ENCODE data around the gene CHPF.

CHPF gene

GRCh38 chr2:219510512-219511135 lies 33.0 kb downstream of the CHPF start:
- DNase-seq = no peak

DNA sequence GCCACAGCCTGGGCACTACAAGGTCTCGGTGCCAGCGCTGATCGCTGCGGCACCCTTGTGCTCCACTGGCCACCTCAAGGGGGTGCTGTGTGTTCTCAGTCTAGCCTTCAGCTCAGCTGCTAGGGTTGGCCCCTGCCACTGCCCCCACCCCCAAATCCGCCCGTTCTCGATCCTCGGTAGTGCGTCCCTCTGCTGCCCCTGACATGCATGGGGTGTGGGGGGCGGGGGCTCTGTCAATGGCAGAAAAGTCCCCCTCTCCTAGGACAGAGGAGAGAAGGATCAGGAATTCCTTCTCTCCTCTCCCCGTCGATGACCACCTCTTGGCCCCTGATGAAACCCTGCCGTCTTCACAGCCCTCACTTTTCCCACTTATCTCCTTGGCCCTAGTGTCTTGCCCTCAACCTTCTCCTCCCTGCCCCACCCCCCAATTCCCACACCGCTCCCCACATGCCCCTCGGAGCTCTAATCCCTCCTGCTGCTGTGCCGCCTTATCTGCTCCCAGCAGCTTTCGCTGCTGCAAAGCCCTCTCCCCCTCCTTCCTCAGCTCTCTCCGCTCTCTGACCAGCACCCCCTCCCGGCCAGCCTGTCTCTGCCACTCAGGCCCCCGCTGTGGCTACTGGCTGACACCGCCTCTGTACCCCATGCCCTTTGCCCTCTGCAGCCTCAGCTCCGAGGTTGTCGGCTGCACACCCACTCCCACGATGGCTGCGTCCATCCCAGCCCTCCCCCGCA lies 33.7 kb downstream of the CHPF start:
- DNase-seq = peak; percentile 34

GRCh38 chr2:219508971-219509779 lies 34.4 kb downstream of the CHPF start:
- no peak for DNase-seq

- no peak for DNase-seq
Observed at GRCh38 chr2:219508444-219508734, 35.2 kb downstream of the CHPF start.

DNA sequence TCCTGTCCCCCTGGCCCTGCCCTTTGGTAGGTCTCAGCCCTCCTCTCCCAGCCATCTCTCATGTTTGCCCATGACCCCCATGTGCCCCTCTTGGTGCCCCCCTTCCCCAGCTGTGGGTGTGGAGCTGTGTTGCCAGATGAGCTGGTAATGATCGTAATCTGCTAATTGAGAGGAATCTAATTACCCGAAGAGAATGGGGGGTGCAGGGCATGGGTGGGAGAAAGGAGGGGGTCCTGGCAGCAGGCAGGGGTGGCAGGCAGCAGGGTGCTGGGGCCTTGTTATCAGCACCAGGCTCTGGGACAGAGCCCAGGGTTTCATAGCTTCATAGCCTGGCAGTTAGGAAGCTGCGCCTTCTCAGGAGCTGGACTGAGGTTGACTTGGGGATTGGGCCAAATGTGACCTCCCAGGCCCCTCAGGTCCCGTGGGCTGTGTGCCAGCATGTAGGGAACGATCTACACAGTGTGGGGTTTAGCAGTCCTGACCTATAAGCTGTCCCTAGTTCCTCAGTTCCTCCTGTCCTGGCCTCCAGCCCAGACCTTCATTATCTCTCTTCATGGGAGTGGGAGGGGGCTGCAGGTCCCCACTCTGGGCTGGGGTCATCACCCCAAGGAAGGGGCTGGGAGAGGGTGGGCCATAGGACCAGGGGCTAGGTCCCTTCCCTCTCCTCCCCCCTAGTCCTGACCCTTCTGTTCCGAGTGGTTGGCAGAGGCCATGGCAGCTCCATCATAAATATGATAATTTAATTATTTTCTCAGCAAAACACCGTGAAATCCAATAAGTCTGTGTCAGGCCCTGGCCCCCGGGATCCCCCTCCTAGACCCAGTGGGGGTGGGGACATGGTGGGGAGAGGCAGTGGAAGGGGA lies 35.8 kb downstream of the CHPF start:
- DNase-seq = no peak

GRCh38 chr2:219506802-219507526 lies 36.6 kb downstream of the CHPF start:
- no peak for DNase-seq

DNA sequence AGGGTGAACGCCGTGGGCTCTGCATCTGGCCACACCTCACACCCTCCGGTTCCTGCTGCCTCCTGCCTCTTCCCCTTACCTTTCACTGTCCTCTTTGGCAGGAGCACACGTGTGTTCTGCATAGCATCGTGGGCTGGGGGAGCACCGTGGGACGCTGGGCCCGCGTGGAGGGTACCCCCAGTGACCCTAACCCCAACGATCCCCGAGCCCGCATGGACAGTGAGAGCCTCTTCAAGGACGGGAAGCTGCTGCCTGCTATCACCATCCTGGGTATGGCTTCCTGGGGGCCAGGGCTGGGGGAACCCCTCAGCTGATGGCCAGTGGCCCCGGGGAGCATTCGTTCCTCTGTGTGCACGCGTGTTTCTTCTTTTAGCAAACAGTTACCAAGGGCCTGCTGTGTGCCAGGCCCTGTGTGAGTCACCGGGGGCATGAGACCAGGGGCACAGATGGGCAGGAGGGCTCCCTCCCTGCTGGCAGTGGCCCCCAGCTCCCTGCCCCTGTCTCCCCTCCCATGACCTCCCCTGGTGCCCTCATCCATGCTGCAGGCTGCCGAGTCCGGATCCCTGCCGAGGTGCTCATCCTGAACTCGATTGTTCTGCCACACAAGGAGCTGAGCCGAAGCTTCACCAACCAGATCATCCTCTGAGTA lies 37.3 kb downstream of the CHPF start:
- no peak for DNase-seq

DNA sequence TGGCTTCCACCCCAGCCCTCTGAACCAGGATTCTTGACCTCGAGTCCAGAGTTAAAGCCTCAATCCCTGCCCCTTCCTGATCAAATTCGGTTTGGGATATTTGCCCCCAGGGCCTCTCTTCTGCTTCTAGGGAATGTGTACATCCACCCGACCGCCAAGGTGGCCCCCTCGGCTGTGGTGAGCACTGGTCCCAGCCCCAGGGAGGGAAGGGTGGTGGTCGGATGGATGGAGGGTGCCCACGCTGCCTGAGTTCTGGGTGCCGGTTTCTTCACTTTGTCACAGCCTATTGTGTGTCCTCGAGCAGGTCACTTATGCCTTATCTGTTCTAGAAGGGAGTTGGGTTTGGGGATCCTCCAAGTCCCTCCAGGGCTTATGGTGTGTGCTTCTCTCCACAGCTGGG lies 38.0 kb downstream of the CHPF start:
- DNase-seq = no peak

- no peak for DNase-seq
Observed at GRCh38 chr2:219502618-219503017, 41.0 kb downstream of the CHPF start.

DNA sequence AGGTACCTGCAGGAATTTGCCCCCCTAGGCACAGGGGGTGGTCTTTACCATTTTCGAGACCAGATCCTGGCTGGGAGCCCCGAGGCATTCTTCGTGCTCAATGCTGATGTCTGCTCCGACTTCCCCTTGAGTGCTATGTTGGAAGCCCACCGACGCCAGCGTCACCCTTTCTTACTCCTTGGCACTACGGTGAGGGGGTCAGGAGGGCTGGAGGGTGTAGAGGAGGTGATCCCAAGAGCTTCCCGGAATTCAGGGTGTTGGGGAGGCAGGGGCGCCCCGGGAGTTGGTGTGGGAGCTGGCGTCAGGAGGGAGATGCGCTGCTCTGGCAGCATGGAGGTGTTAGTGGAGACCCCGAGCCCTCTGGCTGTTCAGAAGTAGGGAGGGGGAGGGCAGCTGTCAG lies 41.8 kb downstream of the CHPF start:
- no peak for DNase-seq

DNA sequence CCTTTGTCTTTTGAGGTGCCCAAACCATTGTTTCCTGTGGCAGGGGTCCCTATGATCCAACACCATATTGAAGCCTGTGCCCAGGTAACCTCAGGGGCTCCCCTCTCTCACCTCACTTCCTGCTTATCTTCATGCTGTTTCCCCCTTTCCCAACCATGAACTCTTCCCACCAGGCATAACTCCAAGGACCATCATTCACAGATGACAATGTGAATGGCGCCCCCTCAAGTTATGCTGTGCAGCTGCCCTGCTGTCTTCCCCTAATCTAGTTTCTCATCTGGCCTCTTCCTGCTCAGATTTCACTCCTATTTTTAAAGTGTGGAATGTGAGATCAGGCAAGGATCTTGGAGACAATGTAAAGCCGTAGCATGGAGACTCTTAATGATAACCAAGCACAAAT lies 43.5 kb downstream of the CHPF start:
- DNase-seq = no peak

DNA sequence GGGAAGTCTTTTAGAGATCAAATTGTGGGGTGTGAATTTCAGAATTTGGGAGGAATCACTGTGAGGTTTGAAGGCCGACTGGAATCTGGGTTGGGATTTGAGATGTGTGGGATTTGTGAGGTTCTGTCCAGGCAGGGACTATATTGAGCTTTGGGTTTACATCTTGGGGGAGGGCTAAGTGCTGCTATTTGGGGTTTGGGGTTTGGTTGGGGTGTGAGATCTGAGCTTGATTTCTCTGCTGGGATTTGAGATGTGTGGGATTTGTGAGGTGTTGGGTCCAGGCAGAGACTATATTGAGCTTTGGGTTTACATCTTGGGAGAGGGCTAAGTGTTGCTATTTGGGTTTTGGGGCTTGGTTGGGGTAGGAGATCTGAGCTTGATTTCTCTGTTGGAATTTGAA lies 44.1 kb downstream of the CHPF start:
- no peak for DNase-seq

GRCh38 chr2:219499058-219499307 lies 44.6 kb downstream of the CHPF start:
- no peak for DNase-seq

DNA sequence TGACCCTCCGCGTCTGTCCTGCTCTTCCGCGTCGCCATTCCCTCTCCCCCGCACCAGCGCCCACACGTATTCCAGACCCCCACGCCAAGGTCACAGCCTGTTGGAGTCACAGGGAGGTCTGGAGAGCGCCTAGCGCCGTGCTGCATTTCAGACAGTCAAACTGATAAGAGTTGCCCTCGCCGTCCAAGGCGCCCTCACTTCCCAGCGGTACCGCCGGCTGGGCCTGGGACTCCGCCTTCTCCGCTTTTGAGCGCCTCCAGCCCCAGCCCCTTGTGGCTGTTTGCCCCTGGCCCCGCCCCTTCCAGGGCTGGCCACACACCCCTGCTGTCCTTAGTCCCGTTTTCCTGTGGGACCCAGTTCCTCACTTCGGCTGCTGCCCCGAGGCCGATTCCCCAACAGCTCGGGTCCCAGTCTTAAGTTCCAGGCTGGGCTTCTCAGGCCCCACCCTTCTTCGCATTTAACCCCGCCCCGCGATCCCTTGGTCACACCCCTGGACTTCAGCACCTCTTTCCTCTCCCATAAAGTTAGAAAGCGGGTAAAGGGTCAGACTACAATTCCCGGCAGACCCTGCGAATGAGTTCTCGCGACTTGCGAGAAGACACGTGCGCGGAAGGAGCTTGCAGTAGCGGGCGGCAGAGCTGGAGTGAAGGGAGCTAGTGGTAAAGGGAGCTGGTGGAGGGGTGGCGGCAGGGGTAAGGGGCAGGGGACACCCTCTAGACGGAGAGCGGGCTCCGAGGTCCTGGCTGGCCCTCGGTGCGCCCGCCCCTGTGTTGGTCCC lies 45.1 kb downstream of the CHPF start, which contains the start of gene GMPPA:
GMPPA (plus strand) TSS at position 612 of the 778 bp plus-strand sequence. CDS start 1,085 bp downstream, outside the sequence.
- DNase-seq = peak; percentile 83

DNA sequence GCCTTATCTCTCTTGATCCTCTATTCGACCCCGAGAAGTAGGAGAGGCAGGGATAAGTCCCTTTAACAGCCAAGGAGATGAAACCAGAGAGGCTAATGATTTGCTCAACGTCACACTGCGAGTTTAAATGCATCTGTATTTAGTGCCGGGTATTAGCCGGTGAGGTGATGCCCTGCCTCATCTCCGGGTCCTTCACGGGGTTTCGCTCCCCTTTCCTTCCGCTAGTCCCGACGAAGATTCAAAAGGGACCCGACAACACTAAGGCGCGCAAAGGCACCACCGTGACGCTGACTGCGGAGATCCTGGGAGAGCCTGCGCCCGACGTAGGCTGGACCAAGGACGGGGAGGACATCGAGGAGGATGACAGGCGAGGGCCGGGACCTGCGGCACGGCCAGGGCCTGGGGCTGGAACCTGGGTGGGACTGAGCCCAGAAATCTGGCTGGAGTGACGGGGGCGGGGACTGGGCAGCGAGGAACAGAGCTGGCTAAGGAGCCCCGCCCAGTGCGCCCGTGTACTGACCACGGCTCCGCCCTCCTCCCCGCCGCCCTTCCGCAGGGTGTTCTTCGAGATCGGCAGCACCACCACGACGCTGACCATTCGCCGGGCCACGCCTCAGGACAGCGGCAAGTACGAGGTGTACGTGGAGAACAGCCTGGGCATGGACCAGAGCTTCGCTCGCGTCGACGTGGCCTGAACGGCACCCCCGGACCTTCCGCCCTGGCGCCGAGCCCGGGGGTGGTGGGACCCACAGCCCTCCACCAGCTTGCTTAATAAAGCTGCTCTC lies 45.9 kb downstream of the CHPF start:
- no peak for DNase-seq

DNA sequence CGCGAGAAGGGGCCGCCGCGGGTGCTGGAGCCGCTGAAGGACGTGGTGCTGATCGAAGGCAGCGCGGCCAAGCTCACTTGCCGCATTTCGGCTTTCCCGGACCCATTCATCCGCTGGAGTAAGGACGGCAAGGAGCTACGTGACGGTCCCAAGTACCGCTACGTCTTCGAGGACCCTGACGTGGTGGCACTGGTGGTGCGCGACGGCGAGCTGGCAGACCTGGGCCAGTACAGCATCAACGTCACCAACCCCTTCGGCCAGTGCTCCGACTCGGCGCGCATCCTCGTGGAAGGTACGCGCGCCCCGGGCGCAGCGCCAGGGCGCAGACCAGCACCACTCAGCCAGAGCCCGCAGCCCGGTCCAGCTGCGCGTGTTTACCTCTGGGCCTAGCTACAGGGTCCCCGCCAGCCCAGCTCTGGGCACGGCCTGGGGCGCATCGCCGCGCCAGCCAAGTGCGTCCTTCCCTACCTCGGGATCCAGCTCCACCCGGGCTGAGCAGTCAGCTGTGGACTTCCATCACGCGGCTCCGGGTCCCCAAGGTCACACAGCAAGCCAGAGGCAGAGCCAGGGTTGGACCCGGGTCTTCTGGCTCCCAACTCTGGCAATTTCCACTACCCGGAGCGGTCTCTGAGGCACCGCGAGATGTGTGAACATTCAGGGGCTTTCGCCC lies 46.6 kb downstream of the CHPF start:
- DNase-seq = no peak

- DNase-seq = no peak
Observed at GRCh38 chr2:219496247-219496824, 47.3 kb downstream of the CHPF start.

DNA sequence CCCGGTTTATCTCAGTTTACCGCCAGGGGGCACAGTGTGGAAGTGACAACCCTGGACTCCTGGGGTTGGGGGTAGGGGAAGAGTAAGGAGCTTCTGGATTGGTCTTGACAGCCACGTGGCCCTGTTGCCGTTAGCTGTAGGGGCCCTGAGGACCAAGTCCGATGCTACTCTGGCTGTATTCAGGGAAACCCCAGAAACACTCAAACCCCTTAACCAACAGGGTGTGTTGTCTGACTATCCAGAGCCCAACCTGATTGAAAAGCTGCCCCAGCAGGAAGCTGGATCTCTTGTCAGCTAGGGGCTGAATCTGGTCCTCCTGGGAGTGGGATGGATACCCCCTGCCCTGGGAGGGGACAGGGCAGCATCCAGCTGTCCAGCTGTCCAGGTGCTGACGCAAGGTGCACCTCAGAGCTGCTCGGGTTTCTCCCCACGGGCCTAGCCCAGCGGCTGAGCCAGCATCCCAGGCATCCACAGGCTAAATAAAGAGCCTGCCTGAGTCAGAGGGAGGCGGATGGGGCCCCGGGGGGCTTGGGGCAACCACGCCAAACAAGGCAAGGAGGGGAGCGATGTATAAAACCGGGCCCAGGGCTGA lies 48.0 kb downstream of the CHPF start:
- peak; percentile 22 for DNase-seq

- no peak for DNase-seq
Observed at GRCh38 chr2:219494952-219495530, 48.6 kb downstream of the CHPF start.

Measured in activated CD4-positive, alpha-beta T cell treated with anti-CD3 and anti-CD28 coated beads for 1 hour (primary cell).